Measurements from ENCODE around the gene ZKSCAN1.
"Not testable (repeated sequence)": the region's sequence is repeated elsewhere in the genome, so short reads cannot be mapped to it uniquely, and the experiment has no call there.

The ZKSCAN1 gene

DNA sequence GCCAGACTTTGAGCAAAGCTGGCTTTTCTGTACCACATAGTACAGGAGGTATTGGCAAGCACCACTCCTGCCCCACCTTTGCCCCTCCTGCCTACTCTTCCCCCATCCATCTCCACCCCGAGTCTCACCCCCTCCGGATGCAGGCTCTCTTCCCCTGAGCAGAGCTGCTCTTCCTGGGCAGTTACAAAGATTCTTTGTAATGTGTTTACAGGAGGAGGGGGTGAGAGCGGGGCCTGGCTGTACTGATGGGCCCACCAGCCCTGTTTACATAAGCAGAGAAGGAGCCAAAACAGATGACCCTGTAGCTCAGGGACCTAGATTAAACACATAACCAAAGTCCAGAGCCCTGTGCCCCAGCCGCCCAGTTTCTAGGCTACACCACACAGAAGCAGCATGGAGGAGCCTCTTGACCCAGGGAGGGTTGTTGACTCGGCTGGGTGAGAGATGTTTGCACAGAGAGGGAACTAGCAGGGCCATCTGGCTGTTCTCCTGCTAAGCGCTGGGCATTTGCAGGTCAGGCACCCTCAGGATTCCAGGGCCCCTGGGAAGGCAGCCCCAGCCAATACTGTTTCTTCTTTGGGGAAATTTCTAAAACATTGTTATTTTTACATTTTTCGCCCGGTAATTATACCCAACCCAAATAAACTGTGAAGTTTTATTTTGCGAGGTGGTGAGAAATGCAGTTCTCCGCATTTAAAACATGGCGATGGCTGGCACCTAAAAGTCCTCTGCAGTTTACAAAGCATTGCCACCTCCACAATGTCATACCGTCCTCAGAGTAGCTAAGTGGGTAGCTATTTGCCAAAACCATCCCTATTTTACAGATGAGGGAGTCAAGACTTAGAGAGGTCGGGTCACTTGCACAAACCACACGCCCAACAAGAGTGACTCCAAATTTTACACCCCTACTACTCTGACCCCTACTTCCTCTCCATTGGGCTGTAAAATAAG, 11.4 kb upstream of the ZKSCAN1 start:
- DNase-seq = no peak

DNA sequence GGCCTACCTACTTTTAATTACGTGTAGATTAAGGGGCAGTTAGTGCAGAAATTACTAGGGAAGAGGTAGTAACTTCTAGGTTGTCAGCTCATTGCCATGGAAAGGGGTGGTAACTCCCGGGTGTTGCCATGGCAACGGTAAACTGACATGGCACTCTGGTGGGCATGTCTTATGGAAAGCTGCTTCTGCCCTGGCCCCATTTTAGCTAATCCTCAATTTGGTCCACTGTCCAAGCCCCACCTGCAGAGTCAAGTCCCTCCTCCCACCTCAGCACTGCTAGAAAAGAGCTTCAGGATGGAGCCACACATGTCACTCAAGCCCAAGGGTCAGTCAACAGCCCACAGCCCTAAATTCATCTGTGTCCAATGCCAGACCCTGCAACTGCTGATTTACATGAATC, 7.5 kb upstream of the ZKSCAN1 start:
- no peak for DNase-seq

DNA sequence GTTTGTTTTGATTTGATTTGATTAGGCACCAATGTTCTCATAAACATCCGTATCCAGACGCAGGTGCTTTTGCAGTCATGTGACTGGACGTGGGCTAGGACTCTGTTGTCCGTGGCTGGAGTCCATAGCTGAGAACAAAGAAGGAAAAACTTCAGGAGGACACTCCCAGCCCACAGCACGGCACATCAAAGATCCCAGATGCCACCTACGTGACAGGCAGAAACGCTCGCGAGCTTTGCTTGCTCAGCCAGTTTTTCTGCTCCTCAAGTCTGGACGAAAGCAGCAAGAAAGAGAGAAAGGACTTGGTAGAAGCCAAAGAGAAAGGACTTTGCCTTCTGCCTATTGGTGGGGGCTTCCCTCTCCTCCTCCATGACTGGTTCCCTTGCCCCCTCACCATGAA, 6.9 kb upstream of the ZKSCAN1 start:
- DNase-seq = no peak

DNA sequence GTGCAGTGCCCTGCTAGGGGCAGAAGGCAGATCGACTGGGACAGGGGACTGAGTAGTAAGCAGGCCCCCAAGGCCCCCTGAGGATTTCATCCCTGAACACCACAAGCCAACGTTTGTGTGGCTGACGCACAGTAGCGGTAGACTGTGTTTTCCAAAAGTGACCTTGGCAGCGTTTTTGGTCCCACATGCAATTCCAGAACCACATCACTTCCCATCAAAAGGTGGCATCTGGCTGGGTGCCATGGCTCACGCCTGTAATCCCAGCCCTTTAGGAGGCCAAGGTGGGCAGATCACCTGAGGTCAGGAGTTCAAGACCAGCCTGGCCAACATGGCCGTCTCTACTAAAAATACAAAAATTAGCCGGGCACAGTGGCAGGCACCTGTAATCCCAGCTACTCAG, 5.4 kb upstream of the ZKSCAN1 start:
- DNase-seq = not testable (repeated sequence)

- no peak for DNase-seq
Measured at GRCh38 chr7:100010901-100011300, 4.5 kb upstream of the ZKSCAN1 start.

GRCh38 chr7:100011516-100011915, 3.9 kb upstream of the ZKSCAN1 start:
- no peak for DNase-seq

DNA sequence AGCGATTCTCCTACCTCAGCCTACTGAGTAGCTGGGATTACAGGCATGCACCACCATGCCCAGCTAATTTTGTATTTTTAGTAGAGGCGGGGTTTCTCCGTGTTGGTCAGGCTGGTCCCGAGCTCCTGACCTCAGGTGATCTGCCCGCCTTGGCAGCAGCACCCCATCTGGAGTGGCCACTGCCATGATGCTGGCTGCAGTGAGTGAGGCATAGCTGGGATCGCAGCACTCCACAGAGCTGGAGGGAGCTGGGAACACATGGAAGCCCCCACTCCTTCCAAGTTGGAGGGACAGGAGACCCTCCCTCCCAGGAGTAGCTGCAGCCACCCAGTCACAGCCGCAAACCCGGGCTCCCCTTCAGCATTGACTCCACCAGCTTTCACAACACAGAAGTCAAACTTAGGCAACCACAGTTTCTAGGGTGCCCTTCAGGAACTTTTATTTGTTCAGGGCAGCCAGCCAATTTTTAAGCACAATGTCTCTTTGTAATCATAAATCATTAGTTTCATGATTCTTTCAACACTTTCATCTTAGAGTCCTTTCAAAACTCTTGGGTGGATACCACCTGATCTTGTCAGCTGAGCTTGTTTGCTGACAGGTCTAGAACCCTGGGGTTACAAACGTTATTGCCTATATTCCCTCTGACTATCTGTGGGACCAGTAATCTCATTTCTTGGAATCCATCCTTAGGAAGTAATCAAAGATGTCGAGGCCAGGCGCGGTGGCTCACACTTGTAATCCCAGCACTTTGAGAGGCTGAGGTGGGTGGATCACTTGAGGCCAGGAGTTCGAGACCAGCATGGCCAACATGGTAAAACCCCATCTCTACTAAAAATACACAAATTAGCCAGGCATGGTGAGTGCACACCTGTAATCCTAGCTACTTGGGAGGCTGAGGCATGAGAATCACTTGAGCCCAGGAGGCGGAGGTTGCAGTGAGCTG, 2.7 kb upstream of the ZKSCAN1 start:
- DNase-seq = not testable (repeated sequence)

DNA sequence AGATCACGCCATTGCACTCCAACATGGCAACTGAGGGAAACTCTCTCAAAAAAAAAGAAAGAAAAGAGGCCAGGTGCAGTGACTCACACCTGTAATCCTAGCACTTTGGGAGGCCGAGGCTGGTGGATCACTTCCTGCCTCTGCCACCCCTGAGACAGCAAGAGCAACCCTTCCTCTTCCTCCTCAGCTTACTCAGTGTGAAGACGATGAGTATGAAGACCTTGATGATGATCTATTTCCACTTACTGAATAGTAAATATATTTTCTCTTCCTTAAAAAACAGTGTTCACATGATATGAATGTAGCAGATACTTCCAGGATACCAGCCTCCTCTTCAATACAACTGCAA, 2.1 kb upstream of the ZKSCAN1 start:
- DNase-seq = peak; percentile 9

DNA sequence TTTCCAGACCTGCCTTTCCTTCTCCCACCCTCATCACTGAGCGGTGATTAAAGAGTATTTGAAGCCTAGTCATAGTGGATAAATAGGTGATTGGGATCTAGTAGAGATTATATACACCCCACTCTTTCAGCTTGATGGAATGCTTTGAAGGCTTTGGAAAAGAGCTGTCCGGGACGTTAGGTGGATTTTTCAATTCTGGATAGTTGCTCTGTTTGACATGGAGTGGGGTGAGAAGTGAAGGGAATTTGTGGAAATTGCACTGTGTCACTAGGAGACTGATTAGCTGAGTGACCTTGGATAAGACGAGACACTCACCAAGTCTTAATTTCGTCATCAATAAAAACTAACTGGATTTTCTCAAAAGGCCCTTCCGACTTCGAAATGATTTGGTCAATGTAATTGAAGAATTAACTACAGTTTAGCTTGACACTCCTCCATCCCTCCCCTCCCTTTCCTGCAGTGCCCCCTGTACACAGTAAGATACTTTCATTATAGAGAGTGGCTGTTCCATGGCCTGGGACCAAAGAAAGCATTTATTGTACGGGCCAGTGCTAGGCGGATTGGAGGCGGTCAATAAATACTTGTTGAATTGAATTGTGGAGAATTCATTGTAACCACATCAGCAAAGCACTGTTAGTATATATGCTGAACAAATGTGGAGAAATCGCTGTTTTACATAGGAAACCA, 962 bp downstream of the ZKSCAN1 start:
- DNase-seq = no peak

DNA sequence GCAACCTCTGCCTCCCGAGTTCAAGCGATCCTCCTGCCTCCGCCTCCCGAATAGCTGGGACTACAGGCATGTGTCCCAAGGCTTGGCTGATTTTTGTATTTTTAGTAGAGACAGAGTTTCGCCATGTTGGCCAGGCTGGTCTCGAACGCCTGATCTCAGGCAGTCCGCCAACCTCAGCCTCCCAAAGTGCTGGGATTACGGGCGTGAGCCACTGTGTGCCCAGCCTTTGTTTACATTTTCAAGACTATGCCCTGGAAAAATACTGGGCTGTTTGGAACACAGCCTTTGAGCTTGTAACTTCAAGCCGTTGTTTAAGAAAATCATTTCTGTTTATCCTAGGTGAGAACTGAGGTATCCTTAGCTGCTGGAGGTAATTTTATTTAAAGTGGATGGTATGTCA, 1.9 kb downstream of the ZKSCAN1 start:
- DNase-seq = no peak

- DNase-seq = no peak
Measured at GRCh38 chr7:100017875-100018274, 2.5 kb downstream of the ZKSCAN1 start.

- no peak for DNase-seq
Measured at GRCh38 chr7:100019908-100020307, 4.5 kb downstream of the ZKSCAN1 start.

- DNase-seq = no peak
Measured at GRCh38 chr7:100021297-100021696, 5.9 kb downstream of the ZKSCAN1 start.

GRCh38 chr7:100022621-100023020, 7.2 kb downstream of the ZKSCAN1 start:
- DNase-seq = no peak

DNA sequence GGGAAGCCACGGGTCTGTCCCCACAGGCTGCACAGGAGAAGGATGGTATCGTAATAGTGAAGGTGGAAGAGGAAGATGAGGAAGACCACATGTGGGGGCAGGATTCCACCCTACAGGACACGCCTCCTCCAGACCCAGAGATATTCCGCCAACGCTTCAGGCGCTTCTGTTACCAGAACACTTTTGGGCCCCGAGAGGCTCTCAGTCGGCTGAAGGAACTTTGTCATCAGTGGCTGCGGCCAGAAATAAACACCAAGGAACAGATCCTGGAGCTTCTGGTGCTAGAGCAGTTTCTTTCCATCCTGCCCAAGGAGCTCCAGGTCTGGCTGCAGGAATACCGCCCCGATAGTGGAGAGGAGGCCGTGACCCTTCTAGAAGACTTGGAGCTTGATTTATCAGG, 8.1 kb downstream of the ZKSCAN1 start:
- no peak for DNase-seq

DNA sequence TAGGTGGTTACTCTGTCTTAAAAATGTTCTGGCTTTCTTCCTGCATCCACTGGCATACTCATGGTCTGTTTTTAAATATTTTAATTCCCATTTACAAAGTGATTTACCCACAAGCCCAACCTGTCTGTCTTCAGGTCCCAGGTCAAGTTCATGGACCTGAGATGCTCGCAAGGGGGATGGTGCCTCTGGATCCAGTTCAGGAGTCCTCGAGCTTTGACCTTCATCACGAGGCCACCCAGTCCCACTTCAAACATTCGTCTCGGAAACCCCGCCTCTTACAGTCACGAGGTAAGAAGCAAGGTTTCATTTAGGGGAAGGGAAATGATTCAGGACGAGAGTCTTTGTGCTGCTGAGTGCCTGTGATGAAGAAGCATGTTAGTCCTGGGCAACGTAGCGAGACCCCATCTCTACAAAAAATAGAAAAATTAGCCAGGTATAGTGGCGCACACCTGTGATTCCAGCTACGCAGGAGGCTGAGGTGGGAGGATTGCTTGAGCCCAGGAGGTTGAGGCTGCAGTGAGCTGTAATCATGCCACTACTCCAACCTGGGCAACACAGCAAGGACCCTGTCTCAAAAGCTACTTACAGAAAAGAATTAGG, 8.7 kb downstream of the ZKSCAN1 start:
- DNase-seq = no peak

- DNase-seq = no peak
Measured at GRCh38 chr7:100027197-100027596, 11.8 kb downstream of the ZKSCAN1 start.

DNA sequence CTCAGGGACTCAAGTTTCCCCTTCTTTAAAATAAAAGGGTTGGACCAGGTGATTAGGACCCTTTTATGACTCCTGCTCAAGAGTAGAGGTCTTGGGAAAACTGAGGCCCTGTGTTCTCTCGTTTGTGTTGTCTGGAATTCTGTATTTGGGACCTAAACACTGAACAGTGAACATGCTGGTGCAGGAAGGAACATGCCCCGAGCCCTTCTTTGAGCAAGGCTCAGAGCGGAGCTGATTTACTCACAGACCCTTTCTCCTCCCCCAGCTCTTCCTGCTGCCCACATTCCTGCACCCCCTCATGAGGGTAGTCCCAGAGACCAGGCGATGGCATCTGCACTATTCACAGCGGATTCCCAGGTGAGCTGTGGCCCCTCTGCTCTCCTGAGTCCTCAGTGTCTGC, 14.2 kb downstream of the ZKSCAN1 start:
- DNase-seq = no peak

DNA sequence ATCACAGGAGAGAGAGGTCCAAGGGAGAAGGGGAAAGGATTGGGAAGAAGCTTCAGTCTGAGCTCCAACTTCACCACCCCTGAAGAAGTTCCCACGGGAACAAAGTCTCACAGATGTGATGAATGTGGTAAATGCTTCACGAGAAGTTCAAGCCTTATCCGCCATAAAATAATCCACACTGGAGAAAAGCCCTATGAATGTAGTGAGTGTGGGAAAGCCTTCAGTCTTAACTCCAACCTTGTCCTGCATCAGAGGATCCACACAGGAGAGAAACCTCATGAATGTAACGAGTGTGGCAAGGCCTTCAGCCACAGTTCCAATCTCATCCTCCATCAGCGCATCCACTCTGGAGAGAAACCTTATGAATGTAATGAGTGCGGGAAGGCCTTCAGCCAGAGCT, 18.1 kb downstream of the ZKSCAN1 start:
- no peak for DNase-seq

GRCh38 chr7:100034871-100035510, 19.6 kb downstream of the ZKSCAN1 start:
- DNase-seq = no peak

- no peak for DNase-seq
Measured at GRCh38 chr7:100035876-100036275, 20.5 kb downstream of the ZKSCAN1 start.

DNA sequence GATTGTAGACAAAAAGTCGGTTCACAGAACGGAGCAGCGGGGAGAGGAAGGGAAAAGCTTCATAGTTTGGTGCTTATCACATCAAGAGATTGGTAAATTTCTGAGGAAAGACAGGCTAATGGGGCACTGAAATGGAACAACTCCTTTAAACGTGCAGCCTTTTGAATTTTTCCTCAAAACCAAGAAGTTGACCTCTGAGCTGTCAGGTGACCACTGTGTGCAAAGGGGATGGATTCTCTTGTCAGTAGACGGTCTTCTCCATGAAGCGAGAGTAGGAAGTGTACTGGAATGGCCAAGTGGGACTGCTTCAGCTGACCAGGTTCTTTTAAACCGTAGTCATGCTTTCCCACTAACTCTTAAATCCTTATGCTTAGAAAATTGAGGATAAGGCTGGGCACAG, 22.9 kb downstream of the ZKSCAN1 start:
- DNase-seq = no peak
